22Rv1 (cell line): ENCODE data around the gene FAM200B.

Experiments used
- H3K27ac ChIP-seq: fragments of 450-650 bp; 2 replicates; pipeline ENCODE4 v1.5.1; 2017
- ZFX ChIP-seq: fragments of 450-650 bp; IDR thresholded peaks from 2 replicates; pipeline ENCODE4 v1.6.1; 2017; ENCODE audit warnings: antibody characterized with exemption, borderline replicate concordance
- TF ChIP-seq, protein P1 (sequence below): fragments of 450-650 bp; IDR thresholded peaks from 2 replicates; pipeline ENCODE4 v1.5.1; 2017; ENCODE audit warnings: mild to moderate bottlenecking

Gene FAM200B

DNA sequence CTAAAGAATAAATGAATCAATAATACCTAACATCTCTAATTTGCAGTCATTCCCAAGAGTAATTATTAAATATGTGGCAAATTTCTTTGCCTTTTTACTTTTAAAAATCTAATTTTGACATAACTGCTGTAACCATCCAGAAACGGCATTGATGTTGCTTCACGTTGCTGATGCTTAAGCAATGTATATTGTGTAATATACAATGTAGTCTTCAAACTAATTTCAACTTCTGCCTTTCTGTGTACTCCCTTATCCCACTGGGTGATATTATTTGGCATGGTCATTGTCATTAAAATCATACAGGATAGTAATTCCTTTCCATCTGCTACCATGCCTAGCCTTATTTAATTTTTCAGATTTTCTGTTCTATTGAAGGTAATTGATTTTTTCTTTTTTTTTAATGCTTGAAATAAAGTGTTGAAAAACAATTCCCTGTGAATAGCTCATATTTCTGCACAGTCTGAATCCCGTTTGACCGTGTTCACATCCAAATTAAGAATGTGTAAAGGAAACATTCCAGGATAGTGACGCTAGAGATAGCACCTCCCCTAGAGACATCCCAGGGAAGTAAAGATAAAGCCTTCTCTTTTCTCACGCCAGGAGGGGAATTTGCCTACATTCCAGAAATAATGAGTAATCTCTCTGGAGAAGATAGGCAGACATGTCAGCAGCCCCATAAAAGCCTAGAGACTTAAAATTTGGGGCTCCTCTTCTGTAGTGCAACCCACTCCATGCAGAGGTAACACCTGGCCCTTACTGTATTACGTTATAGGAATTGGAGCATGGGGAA is 8.6 kb downstream of the FAM200B start:
- no peak overlapping the region for H3K27ac ChIP-seq
- TF ChIP-seq, protein P1, sequence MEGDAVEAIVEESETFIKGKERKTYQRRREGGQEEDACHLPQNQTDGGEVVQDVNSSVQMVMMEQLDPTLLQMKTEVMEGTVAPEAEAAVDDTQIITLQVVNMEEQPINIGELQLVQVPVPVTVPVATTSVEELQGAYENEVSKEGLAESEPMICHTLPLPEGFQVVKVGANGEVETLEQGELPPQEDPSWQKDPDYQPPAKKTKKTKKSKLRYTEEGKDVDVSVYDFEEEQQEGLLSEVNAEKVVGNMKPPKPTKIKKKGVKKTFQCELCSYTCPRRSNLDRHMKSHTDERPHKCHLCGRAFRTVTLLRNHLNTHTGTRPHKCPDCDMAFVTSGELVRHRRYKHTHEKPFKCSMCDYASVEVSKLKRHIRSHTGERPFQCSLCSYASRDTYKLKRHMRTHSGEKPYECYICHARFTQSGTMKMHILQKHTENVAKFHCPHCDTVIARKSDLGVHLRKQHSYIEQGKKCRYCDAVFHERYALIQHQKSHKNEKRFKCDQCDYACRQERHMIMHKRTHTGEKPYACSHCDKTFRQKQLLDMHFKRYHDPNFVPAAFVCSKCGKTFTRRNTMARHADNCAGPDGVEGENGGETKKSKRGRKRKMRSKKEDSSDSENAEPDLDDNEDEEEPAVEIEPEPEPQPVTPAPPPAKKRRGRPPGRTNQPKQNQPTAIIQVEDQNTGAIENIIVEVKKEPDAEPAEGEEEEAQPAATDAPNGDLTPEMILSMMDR: no peak
- TF ChIP-seq ZFX: no peak

DNA sequence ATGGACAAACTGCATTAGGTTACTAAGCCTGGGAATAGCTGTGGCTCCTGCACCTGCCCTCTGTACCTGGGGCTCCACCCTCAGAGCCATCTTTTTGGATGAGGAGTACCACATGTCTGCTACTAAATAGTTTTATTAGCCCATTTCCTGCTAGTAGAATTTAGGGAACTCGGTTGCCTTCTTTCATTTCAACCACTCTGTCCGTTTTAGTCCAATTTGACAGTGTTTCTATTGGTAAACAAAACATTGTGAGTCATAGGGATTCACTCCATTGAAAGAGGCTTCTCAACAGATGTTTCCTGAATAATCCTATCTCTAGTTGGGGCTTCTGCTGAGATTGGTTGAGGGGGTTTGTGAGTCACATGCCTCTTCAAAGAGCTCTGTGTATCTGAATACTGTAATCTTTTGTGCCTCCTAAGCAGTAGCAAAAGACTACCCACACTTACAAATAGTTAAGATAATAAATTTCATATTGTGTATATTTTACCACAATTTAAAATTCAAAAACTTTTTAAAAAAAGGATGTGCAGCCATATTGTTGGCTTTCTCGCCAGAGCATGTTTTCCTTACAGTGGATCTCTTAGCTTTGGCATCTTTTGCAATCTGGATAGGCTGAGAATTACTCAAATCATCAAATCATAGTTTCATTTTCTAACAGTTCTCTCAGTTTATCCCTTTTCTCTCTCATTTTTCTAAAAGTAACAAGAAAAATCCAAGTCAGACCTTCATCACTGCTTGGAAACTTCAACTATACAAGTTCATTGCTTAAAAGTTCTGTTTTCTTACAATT is 9.9 kb downstream of the FAM200B start:
- no peak for TF ChIP-seq ZFX
- TF ChIP-seq, protein P1: no peak

DNA sequence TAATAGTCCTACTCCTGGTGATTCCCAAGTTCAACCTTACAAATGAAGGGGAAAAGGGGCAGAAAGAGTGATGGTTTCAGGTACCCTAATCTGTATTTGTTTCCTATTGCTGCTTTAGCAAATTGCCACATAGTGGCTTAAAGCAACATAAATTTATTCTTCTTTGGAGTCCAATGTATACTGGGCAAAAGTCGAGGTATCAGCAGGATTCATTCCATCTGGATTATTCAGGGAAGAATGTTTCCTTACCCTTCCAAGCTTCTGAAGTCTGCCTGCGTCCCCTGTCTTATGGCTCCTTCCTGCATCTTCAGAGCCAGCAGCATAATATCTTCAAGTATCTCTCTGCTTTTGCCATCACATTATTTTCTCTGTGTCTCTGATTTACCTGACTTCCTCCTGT is 11.0 kb downstream of the FAM200B start:
- TF ChIP-seq, protein P1: no peak
- no peak for TF ChIP-seq ZFX
- no peak overlapping the region for H3K27ac ChIP-seq

More for the DNA sequence above, 9.9 kb downstream of the FAM200B start:
- no peak overlapping the region for H3K27ac ChIP-seq

DNA sequence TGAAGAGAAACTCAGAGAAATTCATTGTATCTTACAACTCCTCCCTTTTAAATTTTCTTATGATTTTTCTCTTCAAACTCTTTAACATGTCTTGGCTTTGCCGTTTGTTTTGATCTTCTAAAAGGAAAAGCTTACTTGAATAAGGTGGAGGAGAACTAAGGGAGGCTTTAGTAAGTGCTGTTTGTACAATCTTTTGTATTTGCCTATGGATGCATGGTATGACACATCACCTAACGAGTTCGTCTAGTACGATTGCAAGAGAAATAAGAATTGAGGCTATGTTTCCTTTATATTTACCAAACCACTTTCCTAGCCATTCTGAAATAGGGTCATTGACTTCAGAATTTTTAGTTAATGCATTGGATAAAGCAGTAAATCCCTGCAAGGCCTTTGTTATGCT is 12.8 kb downstream of the FAM200B start:
- H3K27ac ChIP-seq: no peak overlapping the region
- TF ChIP-seq ZFX: no peak
- TF ChIP-seq, protein P1: no peak

DNA sequence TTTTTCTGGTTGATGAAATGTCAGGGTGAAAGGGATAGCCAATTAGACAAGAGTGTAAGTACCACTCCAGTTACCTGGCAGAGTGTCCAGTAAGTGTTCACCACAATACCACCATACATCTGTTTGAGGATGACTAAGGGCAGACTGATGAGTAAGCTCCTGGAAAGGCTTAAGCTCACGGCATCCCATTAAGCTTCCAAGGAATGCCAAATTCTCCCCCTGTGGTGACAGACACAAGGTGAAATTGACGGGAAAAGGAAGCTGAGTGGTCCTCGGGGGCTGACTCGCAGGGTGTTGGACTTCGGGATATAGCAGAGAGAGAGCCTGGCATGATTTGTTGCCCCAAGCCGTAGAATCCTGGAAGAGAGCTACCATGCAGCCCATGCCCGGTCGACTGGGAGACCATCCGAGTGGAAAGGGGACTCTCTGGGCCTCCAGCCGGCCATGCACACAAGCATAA is 13.6 kb downstream of the FAM200B start:
- TF ChIP-seq, protein P1: no peak
- TF ChIP-seq ZFX: no peak
- no peak overlapping the region for H3K27ac ChIP-seq

DNA sequence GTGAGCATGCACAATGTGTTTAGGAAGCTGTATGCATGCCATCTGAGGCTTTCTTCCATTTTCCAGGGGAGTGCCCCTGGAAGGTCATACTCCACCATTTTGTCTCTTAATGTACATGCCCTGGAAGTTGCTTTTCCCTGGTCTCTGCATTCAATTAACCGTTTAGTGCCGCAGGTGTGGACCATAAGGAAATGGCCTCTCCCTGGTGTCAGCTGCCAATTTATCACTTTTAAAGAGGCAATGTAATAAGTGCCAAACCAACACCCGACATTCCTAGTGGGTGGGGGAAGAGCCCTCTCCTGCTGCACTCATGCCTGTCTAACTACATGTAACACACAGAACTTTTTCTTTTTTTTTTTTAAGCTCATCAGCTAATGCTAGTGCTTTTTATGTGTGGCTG is 14.1 kb downstream of the FAM200B start:
- no peak for TF ChIP-seq ZFX
- TF ChIP-seq, protein P1: no peak
- H3K27ac ChIP-seq: no peak overlapping the region

DNA sequence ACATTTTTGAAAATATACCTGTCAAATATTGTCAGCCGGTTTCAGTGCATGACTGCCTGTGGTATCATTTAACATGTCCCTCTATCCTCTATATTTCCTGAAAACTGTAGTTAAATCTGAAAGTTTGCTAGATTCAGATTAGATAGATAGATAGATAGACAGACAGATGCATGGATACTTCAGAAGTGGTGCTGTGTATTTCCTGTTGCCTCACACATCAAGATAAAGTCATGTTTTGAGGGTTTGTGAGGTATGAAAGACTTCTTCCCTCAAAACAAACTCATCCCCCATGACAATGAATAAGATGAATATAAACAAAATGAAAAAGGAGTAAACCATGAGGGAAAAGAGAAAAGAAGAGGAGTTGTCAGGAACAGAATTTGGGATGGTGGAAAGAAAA is 15.2 kb downstream of the FAM200B start:
- H3K27ac ChIP-seq: no peak overlapping the region
- no peak for TF ChIP-seq ZFX
- TF ChIP-seq, protein P1: no peak
